Hepatocyte (in vitro differentiated cells): ENCODE data around the gene PRDM16. TPM values are rescaled to one million over a fixed set of nuclear protein-coding genes. Genes with fewer than 3 reads are reported as not detected.

ENCODE experiments used
- DNase-seq: peaks from one replicate; pipeline ENCODE4 v3.0.0-alpha.2; 2016; ENCODE audit warnings: low spot score
- H2AFZ ChIP-seq: fragments of 200-600 bp; sonication (generic); 2 replicates; pipeline ENCODE4 v1.6.0; 2016; ENCODE audit warnings: antibody characterized with exemption, mild to moderate bottlenecking
- H3K27ac ChIP-seq: fragments of 200-600 bp; sonication (generic); 2 replicates; pipeline ENCODE4 v1.5.1; 2016; ENCODE audit warnings: mild to moderate bottlenecking
- H3K27me3 ChIP-seq: fragments of 200-600 bp; sonication (generic); 2 replicates; pipeline ENCODE4 v1.6.1; 2016
- H3K36me3 ChIP-seq: fragments of 200-600 bp; sonication (generic); replicated peaks from 2 replicates; pipeline ENCODE4 v1.5.1; 2016; ENCODE audit warnings: low read depth; ENCODE audit not compliant: insufficient read depth
- H3K4me1 ChIP-seq: fragments of 200-600 bp; sonication (generic); 2 replicates; pipeline ENCODE4 v1.5.1; 2016; ENCODE audit warnings: mild to moderate bottlenecking, moderate library complexity; ENCODE audit not compliant: insufficient read depth
- H3K4me2 ChIP-seq: fragments of 200-600 bp; sonication (generic); 2 replicates; pipeline ENCODE4 v1.6.0; 2016
- H3K4me3 ChIP-seq: fragments of 200-600 bp; sonication (generic); 2 replicates; pipeline ENCODE4 v1.5.1; 2016; ENCODE audit warnings: mild to moderate bottlenecking
- H3K79me2 ChIP-seq: fragments of 200-600 bp; sonication (generic); 2 replicates; pipeline ENCODE4 v1.6.0; 2017; ENCODE audit warnings: mild to moderate bottlenecking
- H3K9me2 ChIP-seq: fragments of 200-600 bp; sonication (generic); replicated peaks from 2 replicates; pipeline ENCODE4 v1.6.0; 2017; ENCODE audit warnings: mild to moderate bottlenecking; ENCODE audit not compliant: insufficient read depth
- H3K9me3 ChIP-seq: fragments of 200-600 bp; sonication (generic); 2 replicates; pipeline ENCODE4 v1.5.1; 2016; ENCODE audit warnings: low read depth, mild to moderate bottlenecking
- H4K20me1 ChIP-seq: fragments of 200-600 bp; sonication (generic); 2 replicates; pipeline ENCODE4 v1.6.0; 2016; ENCODE audit warnings: mild to moderate bottlenecking; ENCODE audit not compliant: insufficient read depth, poor library complexity, severe bottlenecking
- EZH2 ChIP-seq: fragments of 200-600 bp; sonication (generic); IDR thresholded peaks from 2 replicates; pipeline ENCODE4 v1.6.1; 2016; ENCODE audit warnings: antibody characterized with exemption, mild to moderate bottlenecking, borderline replicate concordance
- EZH2phosphoT487 ChIP-seq: fragments of 200-600 bp; sonication (generic); IDR thresholded peaks from one replicate; pipeline ENCODE4 v1.6.1; 2018; ENCODE audit warnings: antibody characterized with exemption, mild to moderate bottlenecking, low read depth, moderate library complexity; ENCODE audit not compliant: unreplicated experiment, severe bottlenecking
- WGBS: methylation state at CpG from one replicate; pipeline ENCODE4 v1.1.6; 2016; ENCODE audit warnings: low lambda C conversion rate; ENCODE audit errors: missing lambda C conversion rate; 5-methylcytosine and 5-hydroxymethylcytosine counted together
- polyA plus RNA-seq: library from polyadenylated mRNA; unstranded; fragments of >200 nt; fragmentation: Nextera tagmentation; extraction: Ambion mirVana; gene quantifications from 2 replicates; pipeline ENCODE4 v1.2.1, GENCODE V29; 2016
- total RNA-seq: library from RNA; depleted of rRNA; stranded (reverse); fragments of >200 nt; gene quantifications from 2 replicates; pipeline ENCODE4 v1.2.3, GENCODE V29; 2014
- TF ChIP-seq, protein P1 (sequence below): fragments of 200-600 bp; sonication (generic); IDR thresholded peaks from 2 replicates; pipeline ENCODE4 v1.5.1; 2016; ENCODE audit warnings: antibody characterized with exemption, mild to moderate bottlenecking; ENCODE audit not compliant: poor library complexity

Gene PRDM16
- total and polyA plus RNA-seq, 2 experiments from 2014 or later, result 8.1 to 9.9 TPM

DNA sequence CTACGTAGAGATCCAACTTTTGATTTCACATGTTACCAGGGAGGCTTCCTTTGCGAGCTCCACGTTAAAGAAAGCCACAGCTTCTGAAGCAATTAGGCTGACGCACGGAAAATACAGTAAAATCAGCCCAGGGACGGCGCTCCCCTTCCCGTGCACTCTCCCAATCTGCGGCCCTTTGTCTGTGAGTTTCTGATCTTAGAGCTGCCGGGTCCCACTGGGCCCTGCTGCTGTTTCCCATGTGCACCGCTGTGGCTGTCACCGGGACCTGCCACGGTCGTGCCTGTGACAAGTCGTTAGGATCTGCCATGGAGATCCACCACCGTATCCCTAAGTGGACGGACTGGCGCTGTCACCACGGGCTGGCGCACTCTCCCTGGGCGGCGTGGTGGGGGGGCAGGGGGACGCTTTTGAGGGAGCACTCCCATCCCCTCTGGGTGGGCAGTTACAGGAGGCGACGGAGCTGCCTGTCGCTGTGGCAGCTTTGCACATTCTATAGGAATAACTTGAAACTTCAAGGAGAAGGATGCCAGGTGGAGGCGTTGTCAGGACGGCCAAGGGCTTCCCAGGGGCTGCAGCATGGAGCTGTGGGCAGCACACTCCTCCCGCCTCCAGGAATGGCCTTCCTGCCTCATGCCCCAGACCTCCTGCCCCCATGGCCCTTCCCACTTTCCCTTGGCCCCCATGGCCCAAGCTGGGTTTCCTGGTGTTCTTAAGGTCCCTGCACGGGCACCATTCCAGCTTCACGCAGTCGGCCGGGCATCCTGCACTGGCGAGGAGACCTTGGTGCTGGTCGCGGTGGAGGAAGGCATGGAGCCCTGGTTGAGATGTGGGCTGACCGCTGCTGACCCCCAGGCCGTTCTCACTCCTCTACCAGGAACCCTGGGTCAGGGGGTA lies 85.1 kb downstream of the PRDM16 start:
- no peaks in the 10 kb centered on the region for H3K4me1 ChIP-seq
- 85% methylated on average over 36 of the region's 38 CpGs for WGBS
- H3K4me2 ChIP-seq, result no peak overlapping the region
- no peak overlapping the region for H3K27ac ChIP-seq
- H3K27me3 ChIP-seq, result no peaks in the 10 kb centered on the region
- no peaks in the 10 kb centered on the region for H3K79me2 ChIP-seq
- H3K9me3 ChIP-seq, result no peaks in the 10 kb centered on the region
- H3K36me3 ChIP-seq, result no peaks in the 10 kb centered on the region
- no peak overlapping the region for H3K4me3 ChIP-seq
- H3K9me2 ChIP-seq, result no peaks in the 10 kb centered on the region
- TF ChIP-seq EZH2phosphoT487 (no peak), EZH2 (no peak)
- TF ChIP-seq, protein P1, sequence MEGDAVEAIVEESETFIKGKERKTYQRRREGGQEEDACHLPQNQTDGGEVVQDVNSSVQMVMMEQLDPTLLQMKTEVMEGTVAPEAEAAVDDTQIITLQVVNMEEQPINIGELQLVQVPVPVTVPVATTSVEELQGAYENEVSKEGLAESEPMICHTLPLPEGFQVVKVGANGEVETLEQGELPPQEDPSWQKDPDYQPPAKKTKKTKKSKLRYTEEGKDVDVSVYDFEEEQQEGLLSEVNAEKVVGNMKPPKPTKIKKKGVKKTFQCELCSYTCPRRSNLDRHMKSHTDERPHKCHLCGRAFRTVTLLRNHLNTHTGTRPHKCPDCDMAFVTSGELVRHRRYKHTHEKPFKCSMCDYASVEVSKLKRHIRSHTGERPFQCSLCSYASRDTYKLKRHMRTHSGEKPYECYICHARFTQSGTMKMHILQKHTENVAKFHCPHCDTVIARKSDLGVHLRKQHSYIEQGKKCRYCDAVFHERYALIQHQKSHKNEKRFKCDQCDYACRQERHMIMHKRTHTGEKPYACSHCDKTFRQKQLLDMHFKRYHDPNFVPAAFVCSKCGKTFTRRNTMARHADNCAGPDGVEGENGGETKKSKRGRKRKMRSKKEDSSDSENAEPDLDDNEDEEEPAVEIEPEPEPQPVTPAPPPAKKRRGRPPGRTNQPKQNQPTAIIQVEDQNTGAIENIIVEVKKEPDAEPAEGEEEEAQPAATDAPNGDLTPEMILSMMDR, result no peak
- no peak for DNase-seq
- no peaks in the 10 kb centered on the region for H4K20me1 ChIP-seq
- no peak overlapping the region for H2AFZ ChIP-seq

DNA sequence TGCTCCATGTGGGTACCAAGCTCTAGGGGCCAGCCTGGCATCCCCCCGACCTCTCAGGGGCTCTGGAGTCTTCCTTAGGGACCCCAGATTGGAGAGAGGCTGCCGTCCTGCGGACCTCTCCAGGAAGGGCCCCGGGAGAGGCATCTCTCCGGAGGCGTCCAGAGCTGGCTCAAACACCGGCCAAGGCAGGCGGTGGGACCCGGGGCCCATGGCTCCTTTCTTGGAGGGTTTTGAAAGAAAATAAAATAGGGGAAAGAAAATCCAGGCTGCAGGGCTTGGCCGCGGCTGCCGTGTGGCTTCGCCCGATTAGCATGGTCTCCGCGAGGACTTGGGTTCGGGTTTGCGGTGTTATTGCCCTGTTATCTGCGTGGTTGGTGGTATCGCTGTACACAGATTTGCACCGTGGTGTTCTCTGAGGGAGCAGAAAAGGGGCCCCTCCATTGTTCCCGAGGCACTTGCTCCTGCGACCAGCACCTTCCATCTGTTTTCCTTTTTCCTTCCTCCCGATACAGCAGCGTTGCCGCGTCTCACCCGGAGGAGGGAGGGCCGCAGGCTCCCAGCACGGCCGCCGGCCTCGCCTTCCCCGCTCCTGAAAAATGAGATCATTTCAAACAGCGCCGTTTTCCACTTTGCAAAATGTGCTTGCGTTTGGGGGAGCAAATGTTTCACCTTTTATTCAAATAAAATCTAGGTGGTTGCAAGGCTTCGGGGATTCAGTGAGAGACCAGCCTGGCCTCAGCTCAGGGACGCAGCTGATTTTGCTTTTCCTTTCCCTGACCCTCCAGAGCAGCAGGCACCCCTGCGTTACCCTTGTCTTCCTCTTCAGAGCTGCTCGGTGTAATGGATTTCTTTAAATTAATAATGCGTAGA lies 86.3 kb downstream of the PRDM16 start:
- WGBS, result 86% methylated on average over 42 of the region's 42 CpGs
- H3K4me3 ChIP-seq, result no peak overlapping the region
- H3K79me2 ChIP-seq, result no peaks in the 10 kb centered on the region
- H3K36me3 ChIP-seq, result no peaks in the 10 kb centered on the region
- H3K9me3 ChIP-seq, result no peaks in the 10 kb centered on the region
- H3K27me3 ChIP-seq, result no peaks in the 10 kb centered on the region
- H3K27ac ChIP-seq, result no peak overlapping the region
- no peaks in the 10 kb centered on the region for H3K9me2 ChIP-seq
- H4K20me1 ChIP-seq, result no peaks in the 10 kb centered on the region
- H3K4me1 ChIP-seq, result no peaks in the 10 kb centered on the region
- no peak overlapping the region for H2AFZ ChIP-seq
- DNase-seq, result no peak
- TF ChIP-seq, protein P1, result no peak
- TF ChIP-seq EZH2phosphoT487 (no peak), EZH2 (no peak)
- H3K4me2 ChIP-seq, result no peak overlapping the region

DNA sequence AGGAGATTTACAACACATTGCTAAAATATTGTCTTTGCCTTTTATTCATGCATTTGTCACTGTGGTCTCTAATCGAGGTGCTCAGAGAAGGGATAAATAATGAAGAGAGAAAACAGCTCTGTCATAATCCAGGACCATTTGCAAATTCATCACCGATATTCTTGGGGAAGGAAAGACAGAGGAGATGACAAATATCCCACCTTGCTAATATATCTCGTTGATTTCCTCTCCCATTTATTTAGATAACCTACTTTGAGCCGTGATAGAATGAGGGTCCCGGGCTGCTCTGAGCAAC lies 86.9 kb downstream of the PRDM16 start:
- H3K9me2 ChIP-seq, result no peaks in the 10 kb centered on the region
- no peaks in the 10 kb centered on the region for H3K36me3 ChIP-seq
- no peak overlapping the region for H2AFZ ChIP-seq
- DNase-seq, result no peak
- no peaks in the 10 kb centered on the region for H3K9me3 ChIP-seq
- TF ChIP-seq EZH2 (no peak), EZH2phosphoT487 (no peak)
- TF ChIP-seq, protein P1, result no peak
- WGBS, result 83% methylated on average over 5 of the region's 5 CpGs
- H3K4me1 ChIP-seq, result no peaks in the 10 kb centered on the region
- no peaks in the 10 kb centered on the region for H3K79me2 ChIP-seq
- no peak overlapping the region for H3K4me2 ChIP-seq
- no peaks in the 10 kb centered on the region for H4K20me1 ChIP-seq
- H3K4me3 ChIP-seq, result no peak overlapping the region
- no peak overlapping the region for H3K27ac ChIP-seq
- H3K27me3 ChIP-seq, result no peaks in the 10 kb centered on the region
